NCI-H1436 (cell line): ENCODE measurements around the gene FANCL.
"Not testable (repeated sequence)": the region's sequence is repeated elsewhere in the genome, so short reads cannot be mapped to it uniquely, and the experiment has no call there.

Source experiments
- DNase-seq: peaks from one replicate; lab custom pipeline; 2025; lab: John Stamatoyannopoulos, UW

The FANCL gene

GRCh38 chr2:58145769-58146168 is 95.4 kb downstream of the FANCL start:
- not testable (repeated sequence) for DNase-seq

- no peak for DNase-seq
Observed at GRCh38 chr2:58140508-58141072, 100.5 kb downstream of the FANCL start.

- no peak for DNase-seq
Observed at GRCh38 chr2:58138396-58139030, 102.6 kb downstream of the FANCL start.

GRCh38 chr2:58137856-58138255 is 103.3 kb downstream of the FANCL start:
- no peak for DNase-seq

GRCh38 chr2:58137221-58137620 is 103.9 kb downstream of the FANCL start:
- DNase-seq = no peak

- no peak for DNase-seq
Observed at GRCh38 chr2:58135861-58136260, 105.3 kb downstream of the FANCL start.

- no peak for DNase-seq
Observed at GRCh38 chr2:58133395-58133794, 107.7 kb downstream of the FANCL start.

GRCh38 chr2:58131191-58132011 is 109.7 kb downstream of the FANCL start:
- no peak for DNase-seq

- no peak for DNase-seq
Observed at GRCh38 chr2:58130238-58130637, 110.9 kb downstream of the FANCL start.

GRCh38 chr2:58127111-58127510 is 114.0 kb downstream of the FANCL start:
- DNase-seq = no peak

- DNase-seq = no peak
Observed at GRCh38 chr2:58122540-58122939, 118.6 kb downstream of the FANCL start.

- no peak for DNase-seq
Observed at GRCh38 chr2:58122040-58122439, 119.1 kb downstream of the FANCL start.

GRCh38 chr2:58120626-58121229 is 120.4 kb downstream of the FANCL start:
- no peak for DNase-seq

- DNase-seq = not testable (repeated sequence)
Observed at GRCh38 chr2:58113563-58113962, 127.6 kb downstream of the FANCL start.

- DNase-seq = no peak
Observed at GRCh38 chr2:58110765-58111164, 130.4 kb downstream of the FANCL start.

GRCh38 chr2:58109481-58109880 is 131.6 kb downstream of the FANCL start:
- no peak for DNase-seq
